Nephron (organoid): ENCODE data around the gene FAM13A.

ENCODE experiments used
- H3K27ac Mint-ChIP-seq, 3 experiments: 2 replicates each; pipeline ENCODE4 v1.8.0; 2020; ENCODE audit warnings: mixed read lengths in 3 of 3, mild to moderate bottlenecking in 2 of 3, moderate library complexity in 1 of 3
- H3K27me3 Mint-ChIP-seq: 2 replicates; pipeline ENCODE4 v1.8.0; 2021; ENCODE audit warnings: low read depth, mild to moderate bottlenecking, moderate library complexity, mixed read lengths
- H3K36me3 Mint-ChIP-seq: 2 replicates; pipeline ENCODE4 v1.8.0; 2020; ENCODE audit warnings: low read depth, mixed read lengths
- H3K4me1 Mint-ChIP-seq: 2 replicates; pipeline ENCODE4 v1.8.0; 2020; ENCODE audit warnings: mixed read lengths
- H3K4me3 Mint-ChIP-seq, 3 experiments: 2 replicates each; pipeline ENCODE4 v1.8.0; 2020; ENCODE audit warnings: mild to moderate bottlenecking in 3 of 3, mixed read lengths in 3 of 3, moderate library complexity in 2 of 3
- H3K9me3 Mint-ChIP-seq: 2 replicates; pipeline ENCODE4 v1.8.0; 2020; ENCODE audit warnings: mixed read lengths
- TF ChIP-seq, protein P1 (sequence below), 3 experiments: fragments of 200-600 bp; sonication (generic); IDR thresholded peaks; one replicate each; pipeline ENCODE4 v1.5.0; 2021; ENCODE audit warnings: antibody characterized with exemption in 3 of 3; ENCODE audit not compliant: unreplicated experiment in 3 of 3

FAM13A gene

DNA sequence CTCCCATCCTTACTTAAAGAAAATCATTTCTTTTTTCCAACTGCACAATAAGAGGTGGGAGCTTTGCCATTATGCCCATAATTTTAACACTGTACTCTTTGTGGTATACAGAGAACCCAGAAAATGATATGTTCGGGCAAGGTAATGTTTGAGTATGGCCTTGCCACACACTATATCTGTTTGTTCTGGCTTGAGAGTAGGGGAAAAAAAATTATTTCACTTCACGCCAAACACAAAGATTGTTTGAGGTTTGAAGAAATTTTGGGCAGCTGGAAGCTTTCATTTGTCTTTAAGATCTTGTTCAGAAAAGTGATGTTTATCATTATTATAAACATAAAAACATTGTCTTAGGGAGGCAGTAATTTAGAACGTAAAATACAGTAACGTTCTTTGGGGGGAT is 244.0 kb downstream of the FAM13A start:
- H3K36me3 Mint-ChIP-seq: peaks cover 6% of the 10 kb centered on the region
- TF ChIP-seq, protein P1, sequence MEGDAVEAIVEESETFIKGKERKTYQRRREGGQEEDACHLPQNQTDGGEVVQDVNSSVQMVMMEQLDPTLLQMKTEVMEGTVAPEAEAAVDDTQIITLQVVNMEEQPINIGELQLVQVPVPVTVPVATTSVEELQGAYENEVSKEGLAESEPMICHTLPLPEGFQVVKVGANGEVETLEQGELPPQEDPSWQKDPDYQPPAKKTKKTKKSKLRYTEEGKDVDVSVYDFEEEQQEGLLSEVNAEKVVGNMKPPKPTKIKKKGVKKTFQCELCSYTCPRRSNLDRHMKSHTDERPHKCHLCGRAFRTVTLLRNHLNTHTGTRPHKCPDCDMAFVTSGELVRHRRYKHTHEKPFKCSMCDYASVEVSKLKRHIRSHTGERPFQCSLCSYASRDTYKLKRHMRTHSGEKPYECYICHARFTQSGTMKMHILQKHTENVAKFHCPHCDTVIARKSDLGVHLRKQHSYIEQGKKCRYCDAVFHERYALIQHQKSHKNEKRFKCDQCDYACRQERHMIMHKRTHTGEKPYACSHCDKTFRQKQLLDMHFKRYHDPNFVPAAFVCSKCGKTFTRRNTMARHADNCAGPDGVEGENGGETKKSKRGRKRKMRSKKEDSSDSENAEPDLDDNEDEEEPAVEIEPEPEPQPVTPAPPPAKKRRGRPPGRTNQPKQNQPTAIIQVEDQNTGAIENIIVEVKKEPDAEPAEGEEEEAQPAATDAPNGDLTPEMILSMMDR (IDR thresholded peaks at IDR 0.05; ENCODE audit: unreplicated experiment in 3 of 3): no peak
- no peaks in the 10 kb centered on the region for H3K27me3 Mint-ChIP-seq
- no peak overlapping the region for H3K4me3 Mint-ChIP-seq
- peaks cover 22% of the 10 kb centered on the region for H3K4me1 Mint-ChIP-seq
- H3K27ac Mint-ChIP-seq: no peak overlapping the region
- no peaks in the 10 kb centered on the region for H3K9me3 Mint-ChIP-seq

DNA sequence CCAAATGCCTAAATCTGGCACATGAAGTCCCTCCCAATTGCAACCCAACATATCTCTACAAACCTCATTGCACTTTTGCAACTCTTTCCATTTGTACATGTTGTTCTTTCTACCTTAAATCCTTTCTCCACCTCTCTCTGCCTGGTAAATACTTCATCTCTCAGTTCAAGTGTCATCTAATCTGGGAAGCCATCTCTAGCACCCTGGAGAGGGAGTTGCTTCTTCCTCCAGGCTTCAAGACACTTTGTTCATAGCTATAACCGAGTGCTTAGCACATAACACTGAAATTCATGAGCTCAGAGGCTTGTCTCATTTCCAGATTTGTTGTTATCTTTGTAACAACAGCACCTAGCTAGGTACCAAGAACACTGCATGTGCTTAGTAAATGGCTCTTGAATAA is 244.6 kb downstream of the FAM13A start:
- no peaks in the 10 kb centered on the region for H3K9me3 Mint-ChIP-seq
- H3K4me3 Mint-ChIP-seq: no peak overlapping the region
- peaks cover 26% of the 10 kb centered on the region for H3K4me1 Mint-ChIP-seq
- H3K27ac Mint-ChIP-seq: no peak overlapping the region
- H3K27me3 Mint-ChIP-seq: no peaks in the 10 kb centered on the region
- TF ChIP-seq, protein P1 (IDR thresholded peaks at IDR 0.05; ENCODE audit: unreplicated experiment in 3 of 3): no peak
- H3K36me3 Mint-ChIP-seq: peaks cover 6% of the 10 kb centered on the region

DNA sequence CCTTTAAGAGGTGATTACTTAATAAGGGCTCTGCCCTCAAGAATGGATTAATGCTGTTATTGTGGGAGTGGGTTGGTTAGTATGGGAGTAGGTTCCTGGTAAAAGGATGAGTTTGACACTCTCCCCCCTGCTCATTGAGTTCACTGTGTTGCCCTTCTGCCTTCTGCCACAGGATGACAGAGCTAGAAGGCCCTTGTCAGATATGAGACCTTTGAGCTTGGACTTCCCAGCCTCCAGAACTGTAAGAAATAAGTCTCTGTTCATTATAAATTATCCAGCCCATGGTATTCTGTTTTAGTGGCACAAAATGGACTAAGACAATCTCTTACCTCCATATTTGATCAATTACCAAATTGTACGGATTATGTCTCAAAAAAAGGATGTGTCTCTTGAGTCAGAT is 245.1 kb downstream of the FAM13A start:
- H3K4me1 Mint-ChIP-seq: peaks cover 31% of the 10 kb centered on the region
- no peaks in the 10 kb centered on the region for H3K27me3 Mint-ChIP-seq
- H3K36me3 Mint-ChIP-seq: peaks cover 6% of the 10 kb centered on the region
- H3K9me3 Mint-ChIP-seq: no peaks in the 10 kb centered on the region
- no peak overlapping the region for H3K4me3 Mint-ChIP-seq
- TF ChIP-seq, protein P1 (IDR thresholded peaks at IDR 0.05; ENCODE audit: unreplicated experiment in 3 of 3): no peak
- H3K27ac Mint-ChIP-seq: no peak overlapping the region

DNA sequence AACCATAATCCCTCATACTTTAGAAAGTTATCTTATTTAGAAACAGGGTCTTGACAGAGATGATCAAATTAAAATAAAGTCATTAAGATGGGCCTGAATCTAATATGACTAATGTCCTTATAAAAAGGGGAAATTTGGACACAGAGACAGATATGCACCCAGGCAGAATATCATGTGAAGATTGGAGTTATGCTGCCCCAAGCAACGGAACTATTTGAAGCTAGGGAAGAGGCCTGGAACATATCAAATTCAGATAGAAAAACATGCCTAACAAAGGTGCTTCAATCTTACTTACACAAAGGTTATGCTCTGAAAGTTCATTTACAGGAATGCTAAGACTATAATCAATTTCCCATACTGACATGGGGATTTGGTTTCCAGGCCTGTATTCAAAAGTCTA is 246.7 kb downstream of the FAM13A start:
- Mint-ChIP-seq H3K4me3 (no peak overlapping the region), H3K27me3 (no peaks in the 10 kb centered on the region), H3K4me1 (peaks cover 30% of the 10 kb centered on the region), H3K36me3 (peaks cover 10% of the 10 kb centered on the region), H3K9me3 (no peaks in the 10 kb centered on the region), H3K27ac (peak overlapping the region; percentile 13 to 33 (median 32))
- TF ChIP-seq, protein P1 (IDR thresholded peaks at IDR 0.05; ENCODE audit: unreplicated experiment in 3 of 3): no peak

DNA sequence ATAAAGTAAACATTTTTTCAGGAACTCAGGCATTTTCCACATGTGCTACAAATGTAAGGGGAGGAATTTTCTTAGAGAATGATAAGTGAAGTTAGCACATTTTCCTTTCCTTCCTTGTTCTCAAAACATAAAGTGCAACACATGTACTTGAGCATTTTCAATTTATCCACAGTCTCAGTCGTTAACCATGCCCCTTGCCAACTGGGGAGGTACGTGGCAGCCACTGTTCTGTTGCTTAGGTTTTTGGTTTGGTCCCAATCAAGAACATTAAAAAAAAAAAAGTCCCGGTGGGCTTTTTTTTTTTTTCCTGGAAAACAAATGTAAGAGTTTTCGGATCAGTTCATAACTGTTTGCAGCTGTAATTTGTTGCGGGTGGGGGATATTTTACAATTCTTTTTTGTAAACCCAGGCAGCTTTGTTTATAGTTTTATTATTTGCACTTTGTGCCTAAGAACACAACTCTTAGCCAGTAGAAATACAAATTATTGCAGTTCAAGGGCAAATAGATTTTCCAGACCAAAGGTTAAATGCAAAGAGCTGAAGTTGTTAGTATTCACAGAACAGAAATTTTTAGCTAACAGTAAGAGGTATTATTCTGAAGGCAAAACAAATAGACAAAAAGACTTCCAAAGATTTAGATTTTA is 247.3 kb downstream of the FAM13A start:
- Mint-ChIP-seq H3K27me3 (no peaks in the 10 kb centered on the region), H3K4me1 (peaks cover 27% of the 10 kb centered on the region)

More for the DNA sequence above, 247.3 kb downstream of the FAM13A start:
- H3K9me3 Mint-ChIP-seq: no peaks in the 10 kb centered on the region
- H3K27ac Mint-ChIP-seq: peak overlapping the region; percentile 21 to 61 (median 48)
- no peak overlapping the region for H3K4me3 Mint-ChIP-seq
- H3K36me3 Mint-ChIP-seq: peaks cover 12% of the 10 kb centered on the region
- TF ChIP-seq, protein P1 (IDR thresholded peaks at IDR 0.05; ENCODE audit: unreplicated experiment in 3 of 3): no peak
